HepG2 (cell line): ENCODE data around the gene ZNF281. TPM values are rescaled to one million over a fixed set of nuclear protein-coding genes. Genes with fewer than 3 reads are reported as not detected.

Experiments
- ATAC-seq: fragments of 200-7000 bp; cut with Tn5 transposase; 3 replicates; pipeline ENCODE4 v1.9.1; 2020; ENCODE audit warnings: mild to moderate bottlenecking, moderate library complexity
- BruUV-seq: library from RNA; stranded (reverse); fragments of 400-500 nt; replicated peaks from 2 replicates; lab custom pipeline; 2021; lab: Mats Ljungman, UMichigan
- CTCF ChIA-PET: fragments of 300-600 bp; formaldehyde crosslinking; extraction: SDS; loops from one replicate; lab custom pipeline; 2021; ENCODE audit warnings: low total read pairs, inconsistent platforms, low intra/inter-chr PET ratio; lab: Yijun Ruan, JAX
- POLR2A ChIA-PET: fragments of 350-600 bp; sonication (Branson Sonifier 250); formaldehyde crosslinking; loops from one replicate; lab custom pipeline; 2020; ENCODE audit warnings: antibody characterized with exemption, inconsistent platforms; lab: Yijun Ruan, JAX
- DNase-seq: peaks from one replicate; pipeline ENCODE4 v3.0.0-alpha.2; 2015; ENCODE audit warnings: low spot score
- FAIRE-seq: peaks from 3 replicates; lab custom pipeline; 2011; peaks lifted over from hg19 to GRCh38; lab: Jason Lieb, UNC
- H2AFZ ChIP-seq: one replicate; pipeline ENCODE4 v1.6.1; 2011; ENCODE audit warnings: low read length, inconsistent platforms
- H3K27ac ChIP-seq: fragments of 300-600 bp; 3 replicates; pipeline ENCODE4 v1.8.0; 2011; ENCODE audit warnings: mixed run types, mild to moderate bottlenecking, mixed read lengths, low read length, inconsistent platforms; ENCODE audit not compliant: insufficient read depth; ENCODE audit errors: extremely low read length
- H3K27me3 ChIP-seq, 2 experiments: fragments of 200-600 bp in 1 of 2; 2 replicates in 1 of 2; 3 replicates in 1 of 2; pipeline versions ENCODE4 v1.6.0 to v1.8.0; 2011; ENCODE audit warnings: low read length in 2 of 2, mild to moderate bottlenecking in 2 of 2, moderate library complexity in 2 of 2, inconsistent platforms in 1 of 2; ENCODE audit not compliant: insufficient read depth in 2 of 2, control insufficient read depth in 1 of 2
- H3K36me3 ChIP-seq, 2 experiments: fragments of 200-600 bp in 1 of 2; replicated peaks in 1 of 2; 2 replicates in 1 of 2; 3 replicates in 1 of 2; pipeline versions ENCODE4 v1.5.1 to v1.8.0; 2011; ENCODE audit warnings: low read length in 2 of 2, inconsistent platforms in 1 of 2; ENCODE audit not compliant: insufficient read depth in 2 of 2, control insufficient read depth in 1 of 2
- H3K4me1 ChIP-seq: 2 replicates; pipeline ENCODE4 v1.5.1; 2012; ENCODE audit warnings: low read length, inconsistent platforms; ENCODE audit not compliant: insufficient read depth
- H3K4me2 ChIP-seq: 2 replicates; pipeline ENCODE4 v1.6.0; 2011; ENCODE audit warnings: low read depth, low read length, inconsistent platforms
- H3K4me3 ChIP-seq, 3 experiments: fragments of 200-600 bp in 1 of 3; sonication (generic), shearing (Covaris generic) in 1 of 3; replicated peaks in 1 of 3; 2 replicates each; pipeline ENCODE4 v1.5.1; 2011 to 2016; ENCODE audit warnings: low read length in 3 of 3, inconsistent platforms in 2 of 3, low read depth in 2 of 3, mild to moderate bottlenecking in 2 of 3, control low read depth in 1 of 3, mixed read lengths in 1 of 3; ENCODE audit not compliant: insufficient read depth in 1 of 3
- H3K79me2 ChIP-seq: one replicate; pipeline ENCODE4 v1.6.1; 2011; ENCODE audit warnings: low read length, inconsistent platforms; ENCODE audit not compliant: insufficient read depth
- H3K9ac ChIP-seq: 2 replicates; pipeline ENCODE4 v1.6.0; 2011; ENCODE audit warnings: mild to moderate bottlenecking, low read depth, low read length, inconsistent platforms; ENCODE audit not compliant: insufficient read depth
- H3K9me3 ChIP-seq: 2 replicates; pipeline ENCODE4 v1.5.1; 2012; ENCODE audit warnings: mild to moderate bottlenecking, low read length
- H4K20me1 ChIP-seq: 2 replicates; pipeline ENCODE4 v1.6.0; 2011; ENCODE audit warnings: inconsistent platforms, mild to moderate bottlenecking, low read length, moderate library complexity; ENCODE audit not compliant: insufficient read depth
- CBX1 ChIP-seq: IDR thresholded peaks from one replicate; pipeline ENCODE4 v1.6.1; 2016; ENCODE audit warnings: antibody characterized with exemption, low read depth
- CEBPB ChIP-seq: IDR thresholded peaks from 2 replicates; pipeline ENCODE4 v1.6.1; 2011; ENCODE audit warnings: low read depth, low read length, improper control_type of control experiment, borderline replicate concordance
- CEBPG ChIP-seq: IDR thresholded peaks from 2 replicates; pipeline ENCODE4 v1.6.1; 2016
- GFI1 ChIP-seq: sonication (generic); formaldehyde crosslinking; IDR thresholded peaks from 2 replicates; pipeline ENCODE4 v1.5.0; 2020; ENCODE audit warnings: missing genetic modification reagents, mild to moderate bottlenecking, borderline replicate concordance
- GTF3A ChIP-seq: sonication (generic); formaldehyde crosslinking; conservative IDR thresholded peaks from 2 replicates; pipeline ENCODE4 v1.4.0; 2020; ENCODE audit warnings: mild to moderate bottlenecking, missing genetic modification reagents
- HNF4A ChIP-seq: sonication (generic); formaldehyde crosslinking; IDR thresholded peaks from 2 replicates; pipeline ENCODE4 v1.4.0; 2020; ENCODE audit warnings: missing genetic modification reagents
- MAFK ChIP-seq, 2 experiments: IDR thresholded peaks in 1 of 2; conservative IDR thresholded peaks in 1 of 2; 2 replicates each; pipeline ENCODE4 v1.6.1; 2011; ENCODE audit warnings: improper control_type of control experiment in 2 of 2, low read length in 2 of 2
- NAIF1 ChIP-seq: sonication (generic); formaldehyde crosslinking; IDR thresholded peaks from 2 replicates; pipeline ENCODE4 v1.5.0; 2020; ENCODE audit warnings: mild to moderate bottlenecking, missing genetic modification reagents, borderline replicate concordance
- NCOR1 ChIP-seq: fragments of 200-600 bp; sonication (generic); IDR thresholded peaks from 2 replicates; pipeline ENCODE4 v1.7.0; 2017; ENCODE audit warnings: antibody characterized with exemption, low read length, borderline replicate concordance
- SOX13 ChIP-seq, 3 experiments: fragments of 450-650 bp in 1 of 3; sonication (generic) in 1 of 3; formaldehyde crosslinking in 1 of 3; IDR thresholded peaks in 2 of 3; conservative IDR thresholded peaks in 1 of 3; 2 replicates each; pipeline versions ENCODE4 v1.5.0 to v1.6.1; 2016 to 2020; ENCODE audit warnings: antibody characterized with exemption in 1 of 3, mild to moderate bottlenecking in 1 of 3, missing compliant biosample characterization in 1 of 3, missing genetic modification reagents in 1 of 3, moderate library complexity in 1 of 3
- TCF7L2 ChIP-seq: IDR thresholded peaks from 2 replicates; pipeline ENCODE4 v1.6.1; 2011; ENCODE audit warnings: mild to moderate bottlenecking, low read depth, low read length, moderate library complexity
- ZNF484 ChIP-seq: sonication (generic); formaldehyde crosslinking; IDR thresholded peaks from 2 replicates; pipeline ENCODE4 v1.5.1; 2020; ENCODE audit warnings: mild to moderate bottlenecking, low read depth, missing genetic modification reagents, borderline replicate concordance
- ZNF530 ChIP-seq: sonication (generic); formaldehyde crosslinking; IDR thresholded peaks from 2 replicates; pipeline ENCODE4 v1.5.0; 2020; ENCODE audit warnings: low read depth, mild to moderate bottlenecking, missing genetic modification reagents
- ZNF670 ChIP-seq: sonication (generic); formaldehyde crosslinking; IDR thresholded peaks from 2 replicates; pipeline ENCODE4 v1.8.0; 2022; ENCODE audit warnings: mild to moderate bottlenecking, missing genetic modification reagents, borderline replicate concordance
- WGBS: methylation state at CpG from one replicate; pipeline ENCODE4 v1.1.6; 2017; ENCODE audit warnings: low lambda C conversion rate; 5-methylcytosine and 5-hydroxymethylcytosine counted together
- in situ Hi-C: cut with HindIII; loops from 2 replicates; pipeline ENCODE4 v1.10.0; 2017; ENCODE audit warnings: low pct_unique_long_range_greater_than_20kb; ENCODE audit not compliant: extremely low pct_ligation_motif_present
- intact Hi-C: fragments of 100-400 bp; cut with micrococcal nuclease; formaldehyde crosslinking; loops from one replicate; pipeline ENCODE4 v1.10.0; 2022; ENCODE audit not compliant: unreplicated experiment
- polyA plus RNA-seq, 8 experiments: library from polyadenylated mRNA; depleted of rRNA in 3 of 8; stranded (reverse) in 7 of 8; unstranded in 1 of 8; fragments of >200 nt; fragmentation: Illumina TruSeq in 4 of 8; extraction: Trizol in 4 of 8; gene quantifications; 2 replicates each; pipeline versions ENCODE4 v1.2.1 to v1.2.3, GENCODE V29; 2011 to 2016; ENCODE audit warnings: low read depth in 4 of 8, missing spikeins in 1 of 8, mixed read lengths in 1 of 8; ENCODE audit not compliant: insufficient read depth in 1 of 8
- total RNA-seq, 5 experiments: library from RNA; depleted of rRNA; stranded (reverse); fragments of >200 nt; fragmentation: Illumina TruSeq; extraction: Trizol; gene quantifications; 2 replicates each; pipeline ENCODE4 v1.2.3, GENCODE V29; 2016; ENCODE audit warnings: low read depth in 1 of 5
- TF ChIP-seq, protein P1 (sequence below): IDR thresholded peaks from 2 replicates; pipeline ENCODE4 v1.6.1; 2012; ENCODE audit warnings: low read depth, low read length, improper control_type of control experiment
- TF ChIP-seq, protein P2 (sequence below): conservative IDR thresholded peaks from 2 replicates; pipeline ENCODE4 v1.6.1; 2018; ENCODE audit warnings: missing genetic modification reagents
- TF ChIP-seq, protein P3 (sequence below): sonication (generic); formaldehyde crosslinking; conservative IDR thresholded peaks from 2 replicates; pipeline ENCODE4 v1.4.0; 2020; ENCODE audit warnings: missing genetic modification reagents

ZNF281 gene
- total and polyA plus RNA-seq, 2 of the 13 experiments (the other 11 are each of a cell fraction or from before 2014, with no cell fraction given): 7.7 to 20.6 TPM

DNA sequence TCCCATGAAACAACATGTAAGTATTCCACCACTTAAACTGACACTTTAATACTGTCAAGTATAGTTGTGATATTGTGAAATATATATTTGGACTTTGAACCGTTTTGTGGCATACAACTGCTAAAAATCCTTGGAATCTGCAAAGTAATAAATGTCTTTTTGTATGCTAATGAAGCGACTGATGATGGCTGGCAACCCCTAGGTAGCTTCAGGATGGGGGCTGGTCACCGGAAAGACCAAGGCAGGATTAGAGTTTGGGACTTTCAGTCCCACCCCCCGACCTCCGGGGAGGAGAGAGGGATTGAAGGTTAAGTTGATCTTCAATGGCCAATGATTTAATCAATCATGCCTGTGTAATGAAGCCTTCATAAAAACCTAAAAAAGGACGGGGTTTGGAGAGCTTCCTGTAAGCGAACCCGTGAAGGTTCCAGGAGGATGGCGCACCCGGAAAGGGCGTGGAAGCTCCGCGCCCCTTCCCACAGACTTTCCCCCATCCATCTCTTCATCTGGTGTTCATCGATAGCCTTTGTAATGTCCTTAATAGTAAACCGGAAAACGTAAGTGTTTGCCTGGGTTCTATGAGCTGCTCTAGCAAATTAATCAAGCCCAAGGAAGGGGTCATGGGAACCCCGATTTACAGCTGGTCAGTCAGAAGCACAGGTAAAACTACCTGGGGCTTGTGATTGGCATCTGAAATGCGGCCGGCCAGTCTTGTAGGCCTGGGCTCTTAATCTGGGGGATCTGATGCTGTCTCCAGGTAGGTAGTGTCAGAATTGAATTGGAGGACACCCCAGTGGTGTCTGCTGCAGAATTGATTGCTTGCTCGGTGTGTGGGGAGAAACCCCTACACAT, 1.8 kb upstream of the ZNF281 start:
- Histone ChIP-seq H2AFZ (no peak overlapping the region), H3K4me2 (peak overlapping the region; percentile 93; the same call in 1 of the 2 replicates)

More for the DNA sequence above, 1.8 kb upstream of the ZNF281 start:
- H3K27ac ChIP-seq: no peak overlapping the region
- ATAC-seq: no peak
- CTCF ChIA-PET: no interaction called here
- H4K20me1 ChIP-seq: no peaks in the 10 kb centered on the region
- in situ Hi-C loops: loop anchor here (10.0 kb wide), 1 partner anchor 73 kb away; no protein-coding TSS in a partner anchor
- no peaks in the 10 kb centered on the region for H3K27me3 ChIP-seq
- H3K4me3 ChIP-seq: no peak overlapping the region
- TF ChIP-seq GTF3A (CRISPR knock-in tag) (no peak), ZNF670 (CRISPR knock-in tag) (no peak), ZNF484 (no peak), MAFK (conservative IDR thresholded peaks at IDR 0.05 in 1 of 2, IDR thresholded peaks at IDR 0.05 in 1 of 2; ENCODE audit: low read length in 2 of 2) (no peak), ZNF530 (CRISPR knock-in tag) (no peak), TCF7L2 (no peak), SOX13 (IDR thresholded peaks at IDR 0.05) (no peak), SOX13 (CRISPR knock-in tag; conservative IDR thresholded peaks at IDR 0.05 in 1 of 2, IDR thresholded peaks at IDR 0.05 in 1 of 2) (peak in 1 of 2 experiments; percentile 57; a peak in 1 of 4 replicates), HNF4A (peak; percentile 34; the same call in 1 of the 2 replicates), NAIF1 (CRISPR knock-in tag) (no peak), CEBPB (peak; percentile 80), CBX1 (no peak), CEBPG (CRISPR knock-in tag) (peak; percentile 36; the same call in 1 of the 2 replicates), NCOR1 (peak; percentile 65; the same call in 1 of the 2 replicates), GFI1 (no peak)
- TF ChIP-seq, protein P1, sequence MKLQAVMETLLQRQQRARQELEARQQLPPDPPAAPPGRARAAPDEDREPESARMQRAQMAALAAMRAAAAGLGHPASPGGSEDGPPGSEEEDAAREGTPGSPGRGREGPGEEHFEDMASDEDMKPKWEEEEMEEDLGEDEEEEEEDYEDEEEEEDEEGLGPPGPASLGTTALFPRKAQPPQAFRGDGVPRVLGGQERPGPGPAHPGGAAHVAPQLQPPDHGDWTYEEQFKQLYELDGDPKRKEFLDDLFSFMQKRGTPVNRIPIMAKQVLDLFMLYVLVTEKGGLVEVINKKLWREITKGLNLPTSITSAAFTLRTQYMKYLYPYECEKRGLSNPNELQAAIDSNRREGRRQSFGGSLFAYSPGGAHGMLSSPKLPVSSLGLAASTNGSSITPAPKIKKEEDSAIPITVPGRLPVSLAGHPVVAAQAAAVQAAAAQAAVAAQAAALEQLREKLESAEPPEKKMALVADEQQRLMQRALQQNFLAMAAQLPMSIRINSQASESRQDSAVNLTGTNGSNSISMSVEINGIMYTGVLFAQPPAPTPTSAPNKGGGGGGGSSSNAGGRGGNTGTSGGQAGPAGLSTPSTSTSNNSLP: peak; percentile 14; the same call in 1 of the 2 replicates
- TF ChIP-seq, protein P2, sequence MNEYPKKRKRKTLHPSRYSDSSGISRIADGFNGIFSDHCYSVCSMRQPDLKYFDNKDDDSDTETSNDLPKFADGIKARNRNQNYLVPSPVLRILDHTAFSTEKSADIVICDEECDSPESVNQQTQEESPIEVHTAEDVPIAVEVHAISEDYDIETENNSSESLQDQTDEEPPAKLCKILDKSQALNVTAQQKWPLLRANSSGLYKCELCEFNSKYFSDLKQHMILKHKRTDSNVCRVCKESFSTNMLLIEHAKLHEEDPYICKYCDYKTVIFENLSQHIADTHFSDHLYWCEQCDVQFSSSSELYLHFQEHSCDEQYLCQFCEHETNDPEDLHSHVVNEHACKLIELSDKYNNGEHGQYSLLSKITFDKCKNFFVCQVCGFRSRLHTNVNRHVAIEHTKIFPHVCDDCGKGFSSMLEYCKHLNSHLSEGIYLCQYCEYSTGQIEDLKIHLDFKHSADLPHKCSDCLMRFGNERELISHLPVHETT (CRISPR knock-in tag): no peak
- TF ChIP-seq, protein P3, sequence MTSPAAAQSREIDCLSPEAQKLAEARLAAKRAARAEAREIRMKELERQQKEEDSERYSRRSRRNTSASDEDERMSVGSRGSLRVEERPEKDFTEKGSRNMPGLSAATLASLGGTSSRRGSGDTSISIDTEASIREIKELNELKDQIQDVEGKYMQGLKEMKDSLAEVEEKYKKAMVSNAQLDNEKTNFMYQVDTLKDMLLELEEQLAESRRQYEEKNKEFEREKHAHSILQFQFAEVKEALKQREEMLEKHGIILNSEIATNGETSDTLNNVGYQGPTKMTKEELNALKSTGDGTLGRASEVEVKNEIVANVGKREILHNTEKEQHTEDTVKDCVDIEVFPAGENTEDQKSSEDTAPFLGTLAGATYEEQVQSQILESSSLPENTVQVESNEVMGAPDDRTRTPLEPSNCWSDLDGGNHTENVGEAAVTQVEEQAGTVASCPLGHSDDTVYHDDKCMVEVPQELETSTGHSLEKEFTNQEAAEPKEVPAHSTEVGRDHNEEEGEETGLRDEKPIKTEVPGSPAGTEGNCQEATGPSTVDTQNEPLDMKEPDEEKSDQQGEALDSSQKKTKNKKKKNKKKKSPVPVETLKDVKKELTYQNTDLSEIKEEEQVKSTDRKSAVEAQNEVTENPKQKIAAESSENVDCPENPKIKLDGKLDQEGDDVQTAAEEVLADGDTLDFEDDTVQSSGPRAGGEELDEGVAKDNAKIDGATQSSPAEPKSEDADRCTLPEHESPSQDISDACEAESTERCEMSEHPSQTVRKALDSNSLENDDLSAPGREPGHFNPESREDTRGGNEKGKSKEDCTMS (CRISPR knock-in tag): no peak
- peaks cover 29% of the 10 kb centered on the region for H3K79me2 ChIP-seq
- DNase-seq: peak; percentile 64
- POLR2A ChIA-PET: interaction anchor here (1.0 to 1.6 kb wide), 2 partner anchors 17 to 38 kb away, joined by 3 to 5 read pairs; no protein-coding TSS in a partner anchor
- H3K4me1 ChIP-seq: peaks cover 81% of the 10 kb centered on the region
- 77% methylated on average over 20 of the region's 20 CpGs for whole genome bisulfite sequencing
- no TSS peak for BruUV-seq
- no peak overlapping the region for H3K9ac ChIP-seq
- FAIRE-seq: no peak
- intact Hi-C loops: loop anchor here (2.0 to 5.0 kb wide), 2 partner anchors 39 to 109 kb away; no protein-coding TSS in a partner anchor
- H3K9me3 ChIP-seq: no peaks in the 10 kb centered on the region
- H3K36me3 ChIP-seq: peaks cover 1 to 6% of the 10 kb centered on the region in 2 experiments; a peak in 1 of 5 replicates
